ENCODE results near the gene NOP58.

Gene NOP58

GRCh38 chr2:202335791-202336467 is 70.4 kb downstream of the NOP58 start:
- no peak for TF ChIP-seq CTCF (IDR thresholded peaks at IDR 0.05; ENCODE audit: low read depth, low read length)
- H3K4me3 ChIP-seq (ENCODE audit: low read depth, low read length): no peak overlapping the region

- H3K4me3 ChIP-seq (ENCODE audit: low read depth, low read length): no peak overlapping the region
- TF ChIP-seq CTCF (IDR thresholded peaks at IDR 0.05; ENCODE audit: low read depth, low read length): no peak
These were observed 71.6 kb downstream of the NOP58 start for GRCh38 chr2:202337151-202337550.

- TF ChIP-seq CTCF (IDR thresholded peaks at IDR 0.05; ENCODE audit: low read depth, low read length): no peak
- no peak overlapping the region for H3K4me3 ChIP-seq (ENCODE audit: low read depth, low read length)
These were observed 72.3 kb downstream of the NOP58 start for GRCh38 chr2:202337706-202338346.

DNA sequence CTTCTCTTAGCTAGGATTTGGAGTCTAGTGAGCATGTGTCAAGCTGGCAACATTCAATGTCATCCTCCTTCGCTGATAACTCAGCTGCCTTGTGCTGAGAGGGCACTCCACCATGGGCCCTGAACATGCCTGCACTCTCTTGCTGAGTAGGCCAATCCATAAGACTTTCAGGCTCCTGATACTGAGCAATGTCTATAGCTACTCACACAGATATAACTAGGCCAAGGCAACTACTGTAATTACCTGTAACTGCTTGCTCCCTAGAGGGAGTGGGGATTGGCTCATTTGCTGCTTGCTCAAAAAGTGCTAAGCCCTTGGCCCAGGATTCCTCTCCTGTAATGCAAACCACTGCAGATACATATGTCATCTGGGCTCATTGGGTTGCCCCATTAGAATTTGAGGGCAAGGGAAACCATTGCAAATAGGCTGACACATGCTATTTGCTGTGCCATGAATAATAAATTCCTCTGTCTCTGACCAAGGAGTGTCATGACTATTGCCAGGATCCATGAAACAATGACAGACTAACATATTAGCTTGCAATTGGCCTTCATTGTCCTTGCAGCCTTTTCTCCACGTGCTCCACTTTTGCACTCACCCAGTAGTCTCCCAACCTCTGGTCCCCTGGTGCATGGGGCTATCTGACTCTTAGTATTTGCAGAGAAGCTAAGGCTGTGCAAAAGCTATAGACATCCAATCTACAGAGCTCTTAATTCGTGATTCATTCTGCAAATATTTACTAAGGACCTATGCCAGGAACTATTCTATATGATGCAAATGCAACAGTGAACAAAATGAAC is 73.7 kb downstream of the NOP58 start:
- TF ChIP-seq CTCF (IDR thresholded peaks at IDR 0.05; ENCODE audit: low read depth, low read length): no peak

GRCh38 chr2:202344178-202344577 is 78.6 kb downstream of the NOP58 start:
- H3K4me3 ChIP-seq (ENCODE audit: low read depth, low read length): no peak overlapping the region
- no peak for TF ChIP-seq CTCF (IDR thresholded peaks at IDR 0.05; ENCODE audit: low read depth, low read length)

More for the DNA sequence above, 73.7 kb downstream of the NOP58 start:
- no peak overlapping the region for H3K4me3 ChIP-seq (ENCODE audit: low read depth, low read length)

DNA sequence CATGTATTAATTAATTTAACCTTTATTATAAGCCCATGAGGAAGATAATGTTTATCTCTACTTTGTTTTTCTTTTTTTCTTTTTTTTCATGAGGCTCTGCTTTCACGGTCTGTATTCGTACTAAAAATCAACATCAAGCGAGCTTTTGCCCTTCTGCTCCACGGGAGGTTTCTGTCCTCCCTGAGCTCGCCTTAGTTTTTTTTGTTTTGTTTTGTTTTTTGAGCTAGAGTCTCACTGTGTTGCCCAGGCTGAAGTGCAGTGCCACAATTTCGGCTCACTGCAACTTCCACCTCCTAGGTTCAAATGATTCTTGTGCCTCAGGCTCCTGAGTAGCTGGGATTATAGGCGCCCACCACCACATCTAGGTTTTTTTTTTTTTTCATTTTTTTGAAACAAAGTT is 80.6 kb downstream of the NOP58 start:
- no peak for TF ChIP-seq CTCF (IDR thresholded peaks at IDR 0.05; ENCODE audit: low read depth, low read length)
- H3K4me3 ChIP-seq (ENCODE audit: low read depth, low read length): no peak overlapping the region
